ENCODE data around the gene MPZL3. TPM values are rescaled to one million over a fixed set of nuclear protein-coding genes. Genes with fewer than 3 reads are reported as not detected.

The MPZL3 gene
- total RNA-seq, 6 experiments from 2014 or later = 2.7 to 9.3 (median 6.8) TPM

GRCh38 chr11:118287006-118287405 lies 34.8 kb upstream of the MPZL3 start:
- Histone ChIP-seq H3K36me3 (no peaks in the 10 kb centered on the region), H3K27ac (no peak overlapping the region), H3K9me3 (no peaks in the 10 kb centered on the region), H3K27me3 (no peaks in the 10 kb centered on the region), H3K4me3 (no peak overlapping the region), H3K4me1 (no peaks in the 10 kb centered on the region)
- DNase-seq (no peak), ATAC-seq (no peak)
- WGBS (ENCODE audit: insufficient coverage, low coverage, low lambda C conversion rate, missing lambda C conversion rate) = 75% methylated on average over 1 of the region's 1 CpG
- intact Hi-C loops (cut with DNase I) = no loop called here
- TF ChIP-seq POLR2A (IDR thresholded peaks at IDR 0.05) = no peak
- TF ChIP-seq, protein P1, sequence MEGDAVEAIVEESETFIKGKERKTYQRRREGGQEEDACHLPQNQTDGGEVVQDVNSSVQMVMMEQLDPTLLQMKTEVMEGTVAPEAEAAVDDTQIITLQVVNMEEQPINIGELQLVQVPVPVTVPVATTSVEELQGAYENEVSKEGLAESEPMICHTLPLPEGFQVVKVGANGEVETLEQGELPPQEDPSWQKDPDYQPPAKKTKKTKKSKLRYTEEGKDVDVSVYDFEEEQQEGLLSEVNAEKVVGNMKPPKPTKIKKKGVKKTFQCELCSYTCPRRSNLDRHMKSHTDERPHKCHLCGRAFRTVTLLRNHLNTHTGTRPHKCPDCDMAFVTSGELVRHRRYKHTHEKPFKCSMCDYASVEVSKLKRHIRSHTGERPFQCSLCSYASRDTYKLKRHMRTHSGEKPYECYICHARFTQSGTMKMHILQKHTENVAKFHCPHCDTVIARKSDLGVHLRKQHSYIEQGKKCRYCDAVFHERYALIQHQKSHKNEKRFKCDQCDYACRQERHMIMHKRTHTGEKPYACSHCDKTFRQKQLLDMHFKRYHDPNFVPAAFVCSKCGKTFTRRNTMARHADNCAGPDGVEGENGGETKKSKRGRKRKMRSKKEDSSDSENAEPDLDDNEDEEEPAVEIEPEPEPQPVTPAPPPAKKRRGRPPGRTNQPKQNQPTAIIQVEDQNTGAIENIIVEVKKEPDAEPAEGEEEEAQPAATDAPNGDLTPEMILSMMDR (IDR thresholded peaks at IDR 0.05) = no peak

- no peak for DNase-seq
- H3K27ac ChIP-seq = no peak overlapping the region
- no peak overlapping the region for H3K4me3 ChIP-seq
- H3K27me3 ChIP-seq = no peaks in the 10 kb centered on the region
- 52% methylated on average over 2 of the region's 2 CpGs for WGBS (ENCODE audit: insufficient coverage, low coverage, low lambda C conversion rate, missing lambda C conversion rate)
- H3K4me1 ChIP-seq = no peaks in the 10 kb centered on the region
- H3K36me3 ChIP-seq = no peaks in the 10 kb centered on the region
- intact Hi-C loops (cut with DNase I) = no loop called here
- TF ChIP-seq POLR2A (IDR thresholded peaks at IDR 0.05) = no peak
- TF ChIP-seq, protein P1 (IDR thresholded peaks at IDR 0.05) = no peak
- H3K9me3 ChIP-seq = no peaks in the 10 kb centered on the region
- no peak for ATAC-seq
These were observed 34.4 kb upstream of the MPZL3 start for GRCh38 chr11:118286545-118286944.

DNA sequence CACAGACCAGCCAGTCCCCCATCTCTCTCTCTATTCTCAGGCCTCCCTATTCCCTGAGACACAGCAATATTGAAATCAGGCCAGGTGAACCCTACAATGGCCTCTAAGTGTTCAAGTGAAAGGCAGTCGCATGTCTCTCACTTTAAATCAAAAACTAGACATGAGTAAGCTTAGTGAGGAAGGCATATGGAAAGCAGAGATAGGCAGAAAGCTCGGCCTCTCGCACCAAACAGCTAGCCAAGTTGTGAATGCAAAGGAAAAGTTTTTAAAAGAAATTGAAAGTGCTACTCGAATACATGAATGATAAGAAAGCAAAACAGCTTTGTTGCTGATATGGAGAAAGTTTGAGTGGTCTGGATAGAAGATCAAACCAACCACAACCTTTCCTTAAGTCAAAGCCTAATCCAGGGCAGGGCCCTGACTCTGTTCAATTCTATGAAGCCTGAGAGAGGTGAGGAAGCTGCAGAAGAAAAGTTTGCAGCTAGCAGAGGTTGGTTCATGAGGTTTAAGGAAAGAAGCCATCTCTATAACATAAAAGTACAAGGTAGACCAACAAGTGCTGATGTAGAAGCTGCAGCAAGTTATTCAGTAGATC lies 31.7 kb upstream of the MPZL3 start:
- H3K27me3 ChIP-seq = no peaks in the 10 kb centered on the region
- intact Hi-C loops (cut with DNase I) = no loop called here
- no peaks in the 10 kb centered on the region for H3K9me3 ChIP-seq
- no peak overlapping the region for H3K27ac ChIP-seq
- no peak overlapping the region for H3K4me3 ChIP-seq
- no peak for TF ChIP-seq POLR2A (IDR thresholded peaks at IDR 0.05)
- TF ChIP-seq, protein P1 (IDR thresholded peaks at IDR 0.05) = no peak
- DNase-seq = no peak
- H3K36me3 ChIP-seq = no peaks in the 10 kb centered on the region
- ATAC-seq = no peak
- H3K4me1 ChIP-seq = no peaks in the 10 kb centered on the region
- 69% methylated on average over 4 of the region's 4 CpGs for WGBS (ENCODE audit: insufficient coverage, low coverage, low lambda C conversion rate, missing lambda C conversion rate)

DNA sequence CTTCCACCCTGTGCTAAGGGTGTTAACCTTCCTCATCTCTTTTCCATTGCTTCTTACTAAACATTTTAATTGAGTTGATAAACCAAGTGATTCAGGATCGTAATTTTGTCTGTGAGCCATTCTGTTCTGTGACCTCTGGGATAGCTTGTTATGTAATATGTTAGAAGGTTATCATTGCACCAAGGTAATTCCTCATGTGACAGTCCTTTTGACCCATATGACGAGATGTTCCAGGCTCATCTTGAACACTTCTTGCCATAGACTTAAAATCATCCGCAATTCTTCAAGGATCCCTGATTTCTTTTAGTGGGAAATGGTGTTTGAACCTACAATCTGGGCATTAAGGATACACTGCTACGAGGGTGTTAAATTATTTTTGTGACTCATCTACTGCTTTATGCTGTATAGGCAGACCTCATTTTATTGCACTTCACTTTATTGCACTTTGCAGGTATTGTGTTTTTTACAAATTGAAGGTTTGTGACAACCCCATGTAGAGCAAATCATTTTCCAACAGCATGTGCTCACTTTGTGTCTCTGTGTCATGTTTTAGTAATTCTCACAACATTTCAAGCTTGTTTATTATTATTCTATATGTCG lies 31.0 kb upstream of the MPZL3 start:
- intact Hi-C loops (cut with DNase I) = no loop called here
- Histone ChIP-seq H3K4me3 (no peak overlapping the region), H3K27ac (no peak overlapping the region), H3K9me3 (no peaks in the 10 kb centered on the region), H3K27me3 (no peaks in the 10 kb centered on the region), H3K4me1 (no peaks in the 10 kb centered on the region), H3K36me3 (no peaks in the 10 kb centered on the region)
- ATAC-seq (peak in 1 of 4 donors; percentile 25), DNase-seq (no peak)
- 47% methylated on average over 5 of the region's 5 CpGs for WGBS (ENCODE audit: insufficient coverage, low coverage, low lambda C conversion rate, missing lambda C conversion rate)
- TF ChIP-seq POLR2A (IDR thresholded peaks at IDR 0.05) = no peak
- TF ChIP-seq, protein P1 (IDR thresholded peaks at IDR 0.05) = no peak
